ENCODE data around the gene PSMC6.

DNA sequence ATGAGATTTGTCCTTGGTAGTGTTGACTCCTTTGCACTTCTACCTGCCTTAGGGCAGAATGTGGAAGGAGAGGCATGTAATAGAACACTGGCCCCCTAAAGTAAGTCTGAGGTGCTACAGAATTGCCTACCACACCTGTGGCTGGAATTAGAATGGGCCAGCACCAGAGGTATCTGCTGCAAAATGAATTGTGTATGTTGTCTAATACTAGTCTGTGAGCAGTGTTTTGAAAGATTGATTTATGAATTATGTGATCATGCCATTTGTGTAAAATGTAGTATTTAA lies 17.3 kb downstream of the PSMC6 start:
- TF ChIP-seq SRSF1 (optimal IDR thresholded peaks at IDR 0.05; ENCODE audit: low read depth, low read length) (no peak), ELF3 (CRISPR knock-in tag; IDR thresholded peaks at IDR 0.05) (no peak), THYN1 (CRISPR knock-in tag; IDR thresholded peaks at IDR 0.05; ENCODE audit: borderline replicate concordance, low read depth) (no peak), POLR2A (IDR thresholded peaks at IDR 0.05; ENCODE audit: insufficient read depth in 1 of 2, low read depth in 2 of 2, low read length in 2 of 2) (no peak)

Data from HepG2 (cell line).